OCI-LY3 (cell line): ENCODE measurements around the gene ANKH.
"Not testable (repeated sequence)": the region's sequence is repeated elsewhere in the genome, so short reads cannot be mapped to it uniquely, and the experiment has no call there.

Experiments used
- EZH2phosphoT487 ChIP-seq: fragments of 200-600 bp; shearing (Covaris generic); IDR thresholded peaks from 2 replicates; pipeline ENCODE4 v1.6.1; 2018; ENCODE audit warnings: antibody characterized with exemption, mixed run types, low read depth
- TF ChIP-seq, protein P1 (sequence below): fragments of 200-600, 300-600 bp; sonication (generic); IDR thresholded peaks from 2 replicates; pipeline ENCODE4 v1.5.1; 2014; ENCODE audit warnings: antibody characterized with exemption, low read length, low read depth

DNA sequence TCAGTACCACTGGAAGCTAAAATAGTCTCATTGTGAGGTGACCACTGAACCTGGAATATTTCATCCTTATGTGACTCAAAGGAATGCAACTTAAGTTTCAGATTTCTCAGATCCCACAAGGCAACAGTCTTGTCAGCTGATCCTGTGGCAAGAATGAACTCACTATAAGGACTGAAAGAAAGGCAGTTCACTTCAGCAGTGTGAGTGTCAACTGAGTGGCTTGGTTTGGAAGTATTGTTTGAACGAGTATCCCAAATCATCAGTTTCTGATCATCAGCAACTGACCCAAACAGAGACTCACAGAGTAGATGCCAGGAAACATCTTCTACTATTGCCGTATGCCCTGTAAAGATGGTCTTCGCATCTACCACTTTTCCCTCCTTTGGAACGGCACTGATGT lies 74.2 kb downstream of the ANKH start:
- TF ChIP-seq, protein P1, sequence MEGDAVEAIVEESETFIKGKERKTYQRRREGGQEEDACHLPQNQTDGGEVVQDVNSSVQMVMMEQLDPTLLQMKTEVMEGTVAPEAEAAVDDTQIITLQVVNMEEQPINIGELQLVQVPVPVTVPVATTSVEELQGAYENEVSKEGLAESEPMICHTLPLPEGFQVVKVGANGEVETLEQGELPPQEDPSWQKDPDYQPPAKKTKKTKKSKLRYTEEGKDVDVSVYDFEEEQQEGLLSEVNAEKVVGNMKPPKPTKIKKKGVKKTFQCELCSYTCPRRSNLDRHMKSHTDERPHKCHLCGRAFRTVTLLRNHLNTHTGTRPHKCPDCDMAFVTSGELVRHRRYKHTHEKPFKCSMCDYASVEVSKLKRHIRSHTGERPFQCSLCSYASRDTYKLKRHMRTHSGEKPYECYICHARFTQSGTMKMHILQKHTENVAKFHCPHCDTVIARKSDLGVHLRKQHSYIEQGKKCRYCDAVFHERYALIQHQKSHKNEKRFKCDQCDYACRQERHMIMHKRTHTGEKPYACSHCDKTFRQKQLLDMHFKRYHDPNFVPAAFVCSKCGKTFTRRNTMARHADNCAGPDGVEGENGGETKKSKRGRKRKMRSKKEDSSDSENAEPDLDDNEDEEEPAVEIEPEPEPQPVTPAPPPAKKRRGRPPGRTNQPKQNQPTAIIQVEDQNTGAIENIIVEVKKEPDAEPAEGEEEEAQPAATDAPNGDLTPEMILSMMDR: not testable (repeated sequence)
- TF ChIP-seq EZH2phosphoT487: not testable (repeated sequence)
